ENCODE results near the gene STC2. TPM values are rescaled to one million over a fixed set of nuclear protein-coding genes. Genes with fewer than 3 reads are reported as not detected.

Gene STC2
- total RNA-seq, 2 experiments from 2014 or later: 21.3 to 23.8 TPM

- Mint-ChIP-seq H3K4me3 (no peak overlapping the region), H3K36me3 (ENCODE audit: low read depth) (peaks cover 43% of the 10 kb centered on the region), H3K27ac (no peak overlapping the region), H3K9me3 (no peaks in the 10 kb centered on the region), H3K27me3 (peaks cover 22% of the 10 kb centered on the region), H3K4me1 (no peaks in the 10 kb centered on the region)
- CTCF ChIA-PET: interaction anchor here (1.3 kb wide), 1 partner anchor 21 kb away, joined by 4 read pairs; no protein-coding TSS in a partner anchor
- POLR2A ChIA-PET: interaction anchor here (0.9 kb wide), 1 partner anchor 15 kb away, joined by 3 read pairs; no protein-coding TSS in a partner anchor
- no peak for DNase-seq
Measured at GRCh38 chr5:173315495-173316338, 12.5 kb downstream of the STC2 start.

GRCh38 chr5:173314166-173314952 lies 13.9 kb downstream of the STC2 start:
- ChIA-PET POLR2A (no interaction called here), CTCF (no interaction called here)
- Mint-ChIP-seq H3K9me3 (no peaks in the 10 kb centered on the region), H3K27ac (no peak overlapping the region), H3K4me3 (no peak overlapping the region), H3K27me3 (peaks cover 23% of the 10 kb centered on the region), H3K36me3 (ENCODE audit: low read depth) (peaks cover 33% of the 10 kb centered on the region), H3K4me1 (no peaks in the 10 kb centered on the region)
- DNase-seq: no peak

- ChIA-PET POLR2A (no interaction called here), CTCF (no interaction called here)
- H3K4me3 Mint-ChIP-seq: no peak overlapping the region
- DNase-seq: no peak
- H3K27ac Mint-ChIP-seq: no peak overlapping the region
- H3K9me3 Mint-ChIP-seq: no peaks in the 10 kb centered on the region
- peaks cover 27% of the 10 kb centered on the region for H3K27me3 Mint-ChIP-seq
- peaks cover 23% of the 10 kb centered on the region for H3K36me3 Mint-ChIP-seq (ENCODE audit: low read depth)
- no peaks in the 10 kb centered on the region for H3K4me1 Mint-ChIP-seq
Measured at GRCh38 chr5:173313351-173313801, 14.8 kb downstream of the STC2 start.

GRCh38 chr5:173312821-173313220 lies 15.4 kb downstream of the STC2 start:
- no peak overlapping the region for H3K27ac Mint-ChIP-seq
- no peak overlapping the region for H3K4me3 Mint-ChIP-seq
- H3K4me1 Mint-ChIP-seq: no peaks in the 10 kb centered on the region
- no peak for DNase-seq
- peaks cover 18% of the 10 kb centered on the region for H3K36me3 Mint-ChIP-seq (ENCODE audit: low read depth)
- H3K9me3 Mint-ChIP-seq: peaks cover 2% of the 10 kb centered on the region
- H3K27me3 Mint-ChIP-seq: peaks cover 32% of the 10 kb centered on the region
- ChIA-PET CTCF (no interaction called here), POLR2A (no interaction called here)

GRCh38 chr5:173311818-173312585 lies 16.2 kb downstream of the STC2 start:
- H3K27ac Mint-ChIP-seq: no peak overlapping the region
- ChIA-PET POLR2A (interaction anchor here (0.8 kb wide), 1 partner anchor 18 kb away, joined by 3 read pairs; no protein-coding TSS in a partner anchor), CTCF (interaction anchor here (0.6 to 1.4 kb wide), 3 partner anchors 16 to 20 kb away, joined by 3 to 5 read pairs (median 3); partner anchors contain the start of gene STC2)
- H3K9me3 Mint-ChIP-seq: peaks cover 4% of the 10 kb centered on the region
- DNase-seq: no peak
- no peaks in the 10 kb centered on the region for H3K4me1 Mint-ChIP-seq
- peaks cover 10% of the 10 kb centered on the region for H3K36me3 Mint-ChIP-seq (ENCODE audit: low read depth)
- H3K27me3 Mint-ChIP-seq: peaks cover 36% of the 10 kb centered on the region
- H3K4me3 Mint-ChIP-seq: no peak overlapping the region

GRCh38 chr5:173310861-173311785 lies 17.1 kb downstream of the STC2 start:
- Mint-ChIP-seq H3K9me3 (peaks cover 4% of the 10 kb centered on the region), H3K27ac (no peak overlapping the region), H3K4me1 (no peaks in the 10 kb centered on the region), H3K27me3 (peaks cover 43% of the 10 kb centered on the region), H3K36me3 (ENCODE audit: low read depth) (peaks cover 4% of the 10 kb centered on the region), H3K4me3 (no peak overlapping the region)
- ChIA-PET CTCF (interaction anchor here (0.6 to 1.4 kb wide), 3 partner anchors 17 to 21 kb away, joined by 3 to 5 read pairs (median 3); partner anchors contain the start of gene STC2), POLR2A (interaction anchor here (0.8 kb wide), 1 partner anchor 18 kb away, joined by 3 read pairs; no protein-coding TSS in a partner anchor)
- no peak for DNase-seq

- CTCF ChIA-PET: interaction anchor here (1.4 kb wide), 1 partner anchor 16 kb away, joined by 5 read pairs; no protein-coding TSS in a partner anchor
- H3K9me3 Mint-ChIP-seq: peaks cover 4% of the 10 kb centered on the region
- POLR2A ChIA-PET: no interaction called here
- peaks cover 45% of the 10 kb centered on the region for H3K27me3 Mint-ChIP-seq
- DNase-seq: no peak
- H3K36me3 Mint-ChIP-seq (ENCODE audit: low read depth): peaks cover 2% of the 10 kb centered on the region
- H3K4me3 Mint-ChIP-seq: no peak overlapping the region
- H3K27ac Mint-ChIP-seq: no peak overlapping the region
- no peaks in the 10 kb centered on the region for H3K4me1 Mint-ChIP-seq
Measured at GRCh38 chr5:173310218-173310769, 17.9 kb downstream of the STC2 start.

GRCh38 chr5:173309731-173310130 lies 18.5 kb downstream of the STC2 start:
- no peak for DNase-seq
- H3K4me1 Mint-ChIP-seq: no peaks in the 10 kb centered on the region
- H3K4me3 Mint-ChIP-seq: no peak overlapping the region
- POLR2A ChIA-PET: no interaction called here
- H3K36me3 Mint-ChIP-seq (ENCODE audit: low read depth): no peaks in the 10 kb centered on the region
- H3K27ac Mint-ChIP-seq: no peak overlapping the region
- CTCF ChIA-PET: no interaction called here
- H3K9me3 Mint-ChIP-seq: peaks cover 4% of the 10 kb centered on the region
- peaks cover 45% of the 10 kb centered on the region for H3K27me3 Mint-ChIP-seq

GRCh38 chr5:173308226-173308625 lies 20.0 kb downstream of the STC2 start:
- Mint-ChIP-seq H3K9me3 (peaks cover 4% of the 10 kb centered on the region), H3K4me3 (no peak overlapping the region), H3K36me3 (ENCODE audit: low read depth) (no peaks in the 10 kb centered on the region), H3K4me1 (no peaks in the 10 kb centered on the region), H3K27me3 (peaks cover 46% of the 10 kb centered on the region), H3K27ac (no peak overlapping the region)
- DNase-seq: no peak
- POLR2A ChIA-PET: no interaction called here
- CTCF ChIA-PET: no interaction called here

- no peaks in the 10 kb centered on the region for H3K4me1 Mint-ChIP-seq
- ChIA-PET CTCF (no interaction called here), POLR2A (no interaction called here)
- peaks cover 43% of the 10 kb centered on the region for H3K27me3 Mint-ChIP-seq
- DNase-seq: no peak
- H3K9me3 Mint-ChIP-seq: peaks cover 4% of the 10 kb centered on the region
- H3K36me3 Mint-ChIP-seq (ENCODE audit: low read depth): no peaks in the 10 kb centered on the region
- H3K27ac Mint-ChIP-seq: no peak overlapping the region
- no peak overlapping the region for H3K4me3 Mint-ChIP-seq
Measured at GRCh38 chr5:173307695-173308094, 20.5 kb downstream of the STC2 start.

GRCh38 chr5:173306695-173307094 lies 21.5 kb downstream of the STC2 start:
- Mint-ChIP-seq H3K27me3 (peaks cover 38% of the 10 kb centered on the region), H3K27ac (no peak overlapping the region), H3K4me3 (no peak overlapping the region), H3K36me3 (ENCODE audit: low read depth) (no peaks in the 10 kb centered on the region), H3K9me3 (peaks cover 4% of the 10 kb centered on the region), H3K4me1 (no peaks in the 10 kb centered on the region)
- ChIA-PET CTCF (interaction anchor here (1.8 kb wide), 1 partner anchor 25 kb away, joined by 7 read pairs; no protein-coding TSS in a partner anchor), POLR2A (no interaction called here)
- no peak for DNase-seq

All from activated CD4-positive, alpha-beta memory T cell treated with anti-CD3 and anti-CD28 coated beads, Interleukin-2, amount 10 ng/mL, durations not matched to agents 7 days and 5 days (primary cell).